Ascending aorta (tissue), 2 donors: ENCODE data around the gene FASTKD2. TPM values are rescaled to one million over a fixed set of nuclear protein-coding genes. Genes with fewer than 3 reads are reported as not detected.

Experiments used
- DNase-seq, 2 donors: peaks; one replicate each; pipeline ENCODE4 v3.0.0-alpha.2; 2019; ENCODE audit warnings: low spot score in 2 of 2
- H3K27ac ChIP-seq, 2 donors: fragments of 200-600 bp; sonication (generic); one replicate each; pipeline ENCODE4 v1.5.1; 2016 to 2017; ENCODE audit warnings: mild to moderate bottlenecking in 1 of 2
- H3K27me3 ChIP-seq: fragments of 200-600 bp; sonication (generic); one replicate; pipeline ENCODE4 v1.5.1; 2017
- H3K36me3 ChIP-seq, 2 donors: fragments of 200-600 bp; sonication (generic); one replicate each; pipeline ENCODE4 v1.5.1; 2016
- H3K4me1 ChIP-seq, 2 donors: fragments of 200-600 bp; sonication (generic); one replicate each; pipeline ENCODE4 v1.5.1; 2016 to 2017; ENCODE audit warnings: mild to moderate bottlenecking in 1 of 2
- H3K4me3 ChIP-seq, 2 donors: fragments of 200-600 bp; sonication (generic); one replicate each; pipeline ENCODE4 v1.5.1; 2016 to 2017; ENCODE audit warnings: mild to moderate bottlenecking in 1 of 2
- H3K9me3 ChIP-seq, 2 donors: fragments of 200-600 bp; sonication (generic); one replicate each; pipeline ENCODE4 v1.5.1; 2016
- intact Hi-C: fragments of 100-400 bp; cut with DNase I; formaldehyde crosslinking; loops from one replicate; pipeline ENCODE4 v1.15.1; 2023
- total RNA-seq: library from RNA; depleted of rRNA; stranded (reverse); fragments of >200 nt; gene quantifications from one replicate; pipeline ENCODE4 v1.1.0, GENCODE V29; 2016
- TF ChIP-seq, protein P1 (sequence below), 3 experiments: fragments of 200-600 bp in 2 of 3; fragments of 450-650 bp in 1 of 3; sonication (generic) in 2 of 3; IDR thresholded peaks; one replicate each; pipeline ENCODE4 v1.5.1; 2016 to 2019; ENCODE audit warnings: antibody characterized with exemption in 3 of 3, mild to moderate bottlenecking in 1 of 3, moderate library complexity in 1 of 3

FASTKD2 gene
- total RNA-seq, 1 donor from 2014 or later, result 41.5 TPM

DNA sequence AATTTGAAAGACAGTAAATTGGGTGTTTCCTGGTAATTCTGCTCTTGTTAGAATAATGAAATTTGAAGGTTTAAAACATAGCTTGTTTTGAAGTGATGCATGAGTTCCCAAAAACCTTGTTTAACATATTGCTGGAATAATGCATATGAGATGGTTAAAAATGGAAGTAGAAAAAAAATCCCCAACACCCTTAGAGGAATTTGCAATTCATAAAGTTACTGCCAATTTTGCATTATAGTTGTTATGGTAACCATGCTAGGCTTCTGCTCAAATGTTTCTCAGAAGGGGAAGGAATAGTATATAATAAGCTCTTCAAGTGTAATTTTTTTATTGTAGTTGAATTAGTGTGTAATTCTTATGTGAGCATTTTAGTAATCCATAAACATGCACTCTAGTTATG, 49.1 kb downstream of the FASTKD2 start:
- no peak for DNase-seq
- intact Hi-C loops, result no loop called here
- no peak overlapping the region for H3K27ac ChIP-seq
- TF ChIP-seq, protein P1, sequence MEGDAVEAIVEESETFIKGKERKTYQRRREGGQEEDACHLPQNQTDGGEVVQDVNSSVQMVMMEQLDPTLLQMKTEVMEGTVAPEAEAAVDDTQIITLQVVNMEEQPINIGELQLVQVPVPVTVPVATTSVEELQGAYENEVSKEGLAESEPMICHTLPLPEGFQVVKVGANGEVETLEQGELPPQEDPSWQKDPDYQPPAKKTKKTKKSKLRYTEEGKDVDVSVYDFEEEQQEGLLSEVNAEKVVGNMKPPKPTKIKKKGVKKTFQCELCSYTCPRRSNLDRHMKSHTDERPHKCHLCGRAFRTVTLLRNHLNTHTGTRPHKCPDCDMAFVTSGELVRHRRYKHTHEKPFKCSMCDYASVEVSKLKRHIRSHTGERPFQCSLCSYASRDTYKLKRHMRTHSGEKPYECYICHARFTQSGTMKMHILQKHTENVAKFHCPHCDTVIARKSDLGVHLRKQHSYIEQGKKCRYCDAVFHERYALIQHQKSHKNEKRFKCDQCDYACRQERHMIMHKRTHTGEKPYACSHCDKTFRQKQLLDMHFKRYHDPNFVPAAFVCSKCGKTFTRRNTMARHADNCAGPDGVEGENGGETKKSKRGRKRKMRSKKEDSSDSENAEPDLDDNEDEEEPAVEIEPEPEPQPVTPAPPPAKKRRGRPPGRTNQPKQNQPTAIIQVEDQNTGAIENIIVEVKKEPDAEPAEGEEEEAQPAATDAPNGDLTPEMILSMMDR (IDR thresholded peaks at IDR 0.05), result no peak
- no peaks in the 10 kb centered on the region for H3K9me3 ChIP-seq
- H3K27me3 ChIP-seq, result no peaks in the 10 kb centered on the region
- H3K4me3 ChIP-seq, result no peak overlapping the region
- H3K4me1 ChIP-seq, result no peaks in the 10 kb centered on the region
- no peaks in the 10 kb centered on the region for H3K36me3 ChIP-seq

DNA sequence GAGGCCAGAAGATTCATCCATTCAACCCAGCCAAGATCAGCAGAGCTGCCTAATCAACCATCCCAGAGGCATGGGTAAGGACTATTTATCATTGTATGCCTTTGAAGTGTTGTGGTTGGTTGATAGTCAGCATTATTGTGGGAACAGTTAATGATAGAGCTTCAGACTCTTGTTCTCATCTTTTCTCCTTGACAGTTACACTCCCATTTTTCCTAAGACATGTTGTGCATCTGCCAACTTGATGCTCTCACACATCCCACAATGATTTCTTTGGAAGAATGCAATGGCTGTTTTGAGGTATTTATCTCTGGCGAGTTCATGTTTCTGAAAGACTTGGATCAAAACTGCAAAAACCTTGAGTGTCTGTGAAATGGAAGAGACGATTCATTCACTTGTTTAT, 55.4 kb downstream of the FASTKD2 start:
- intact Hi-C loops, result no loop called here
- Histone ChIP-seq H3K36me3 (no peaks in the 10 kb centered on the region), H3K27me3 (no peaks in the 10 kb centered on the region), H3K9me3 (no peaks in the 10 kb centered on the region), H3K4me3 (no peak overlapping the region), H3K4me1 (no peaks in the 10 kb centered on the region), H3K27ac (no peak overlapping the region)
- TF ChIP-seq, protein P1 (IDR thresholded peaks at IDR 0.05), result no peak
- DNase-seq, result no peak

DNA sequence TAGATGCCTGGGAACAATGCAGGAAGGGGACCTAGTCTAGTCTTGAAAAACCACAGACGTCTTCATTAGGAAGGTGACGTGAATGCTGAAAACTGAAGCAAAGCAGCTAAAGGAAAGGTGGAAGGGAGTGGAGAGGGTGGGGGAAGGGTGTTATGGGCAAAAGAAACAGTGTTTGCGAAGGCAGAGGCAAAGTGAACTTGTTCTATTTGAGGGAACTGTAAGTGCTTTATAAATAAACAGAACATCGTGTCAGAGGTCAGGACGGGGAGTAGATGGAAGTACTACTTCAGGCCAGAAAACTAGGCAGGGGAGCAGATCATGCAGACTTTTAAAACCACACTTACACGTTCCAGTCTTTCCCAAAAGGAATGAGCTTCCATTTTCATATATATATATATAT, 57.8 kb downstream of the FASTKD2 start:
- Histone ChIP-seq H3K4me3 (no peak overlapping the region), H3K36me3 (no peaks in the 10 kb centered on the region), H3K27ac (no peak overlapping the region), H3K9me3 (no peaks in the 10 kb centered on the region), H3K4me1 (no peaks in the 10 kb centered on the region), H3K27me3 (no peaks in the 10 kb centered on the region)
- DNase-seq, result no peak
- intact Hi-C loops, result no loop called here
- TF ChIP-seq, protein P1 (IDR thresholded peaks at IDR 0.05), result no peak

DNA sequence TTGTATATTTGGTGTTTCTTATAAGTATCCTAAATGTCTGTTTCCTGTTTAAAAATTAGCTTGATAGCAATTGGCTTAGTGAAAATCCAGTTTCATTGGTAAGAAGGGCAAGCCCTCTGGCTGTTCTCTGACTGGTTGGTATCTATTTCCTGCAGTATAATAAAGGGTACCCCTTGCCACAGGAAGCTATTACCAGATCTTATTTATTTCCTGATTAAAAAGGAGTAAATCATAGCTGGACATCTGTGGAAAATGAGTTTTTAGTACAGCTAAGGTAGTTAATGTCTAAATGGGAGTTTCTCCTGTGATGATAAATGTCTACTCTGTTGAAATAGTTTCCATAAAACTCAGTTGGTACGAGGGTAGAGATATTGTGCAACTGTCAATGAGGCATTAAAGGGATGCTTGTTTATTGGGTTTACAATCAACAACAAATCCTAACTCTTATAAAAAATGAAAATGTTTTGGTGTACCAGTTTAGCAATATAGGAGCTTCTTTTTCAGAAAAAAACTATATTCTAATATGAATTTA, 58.7 kb downstream of the FASTKD2 start:
- H3K4me3 ChIP-seq, result no peak overlapping the region
- H3K4me1 ChIP-seq, result no peaks in the 10 kb centered on the region
- no peak for DNase-seq
- TF ChIP-seq, protein P1 (IDR thresholded peaks at IDR 0.05), result no peak
- H3K27me3 ChIP-seq, result no peaks in the 10 kb centered on the region
- no peak overlapping the region for H3K27ac ChIP-seq
- H3K36me3 ChIP-seq, result no peaks in the 10 kb centered on the region
- intact Hi-C loops, result no loop called here
- no peaks in the 10 kb centered on the region for H3K9me3 ChIP-seq

DNA sequence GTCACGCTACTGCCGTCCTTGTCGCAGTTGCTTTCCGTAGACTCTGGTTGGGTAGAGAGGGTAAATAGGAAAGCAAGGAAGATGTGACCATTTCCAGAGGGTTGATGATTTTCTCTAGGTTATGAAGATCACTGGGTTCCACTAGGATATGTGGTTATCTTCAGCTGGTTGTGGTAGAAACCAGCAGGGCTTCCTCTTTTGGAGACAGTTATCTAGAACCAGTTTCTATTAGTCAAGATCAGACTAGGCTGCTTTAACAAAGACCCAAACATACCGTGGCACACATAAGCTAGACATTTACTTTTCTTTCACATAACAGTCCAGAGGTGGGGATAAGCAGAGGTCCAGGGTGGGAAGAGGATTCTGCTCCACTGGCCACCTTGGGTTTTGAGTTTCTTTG, 59.6 kb downstream of the FASTKD2 start:
- no peak overlapping the region for H3K27ac ChIP-seq
- DNase-seq, result no peak

More for the DNA sequence above, 59.6 kb downstream of the FASTKD2 start:
- Histone ChIP-seq H3K27me3 (no peaks in the 10 kb centered on the region), H3K9me3 (no peaks in the 10 kb centered on the region), H3K36me3 (no peaks in the 10 kb centered on the region), H3K4me1 (no peaks in the 10 kb centered on the region), H3K4me3 (no peak overlapping the region)
- intact Hi-C loops, result no loop called here
- TF ChIP-seq, protein P1 (IDR thresholded peaks at IDR 0.05), result no peak
